Osteocyte (in vitro differentiated cells): ENCODE data around the gene MBD3. TPM values are rescaled to one million over a fixed set of nuclear protein-coding genes. Genes with fewer than 3 reads are reported as not detected.
"Not testable (repeated sequence)": the region's sequence is repeated elsewhere in the genome, so short reads cannot be mapped to it uniquely, and the experiment has no call there.

Source experiments
- DNase-seq: peaks from one replicate; pipeline ENCODE4 v3.0.0; 2021; ENCODE audit warnings: mixed read lengths; ENCODE audit not compliant: unreplicated experiment; ENCODE audit errors: extremely low spot score
- H3K27ac Mint-ChIP-seq: one replicate; pipeline ENCODE4 v1.8.0; 2021; ENCODE audit warnings: mild to moderate bottlenecking, mixed read lengths; ENCODE audit not compliant: unreplicated experiment
- H3K27me3 Mint-ChIP-seq: one replicate; pipeline ENCODE4 v1.8.0; 2021; ENCODE audit warnings: mixed read lengths; ENCODE audit not compliant: unreplicated experiment
- H3K36me3 Mint-ChIP-seq: one replicate; pipeline ENCODE4 v1.8.0; 2021; ENCODE audit warnings: mixed read lengths; ENCODE audit not compliant: unreplicated experiment
- H3K4me1 Mint-ChIP-seq: one replicate; pipeline ENCODE4 v1.8.0; 2021; ENCODE audit warnings: mixed read lengths; ENCODE audit not compliant: unreplicated experiment
- H3K4me3 Mint-ChIP-seq: one replicate; pipeline ENCODE4 v1.8.0; 2021; ENCODE audit warnings: mild to moderate bottlenecking, moderate library complexity, mixed read lengths; ENCODE audit not compliant: unreplicated experiment
- H3K9me3 Mint-ChIP-seq: one replicate; pipeline ENCODE4 v1.8.0; 2021; ENCODE audit warnings: mixed read lengths; ENCODE audit not compliant: unreplicated experiment
- total RNA-seq: library from RNA; stranded (reverse); gene quantifications from 2 replicates; pipeline ENCODE4 v1.2.1, GENCODE V29; 2021
- TF ChIP-seq, protein P1 (sequence below): fragments of 200-600 bp; sonication (generic); IDR thresholded peaks from 2 replicates; pipeline ENCODE4 v1.5.0; 2021; ENCODE audit warnings: antibody characterized with exemption, mild to moderate bottlenecking, moderate library complexity

Gene MBD3
- total RNA-seq, 1 donor from 2014 or later: 101 TPM

DNA sequence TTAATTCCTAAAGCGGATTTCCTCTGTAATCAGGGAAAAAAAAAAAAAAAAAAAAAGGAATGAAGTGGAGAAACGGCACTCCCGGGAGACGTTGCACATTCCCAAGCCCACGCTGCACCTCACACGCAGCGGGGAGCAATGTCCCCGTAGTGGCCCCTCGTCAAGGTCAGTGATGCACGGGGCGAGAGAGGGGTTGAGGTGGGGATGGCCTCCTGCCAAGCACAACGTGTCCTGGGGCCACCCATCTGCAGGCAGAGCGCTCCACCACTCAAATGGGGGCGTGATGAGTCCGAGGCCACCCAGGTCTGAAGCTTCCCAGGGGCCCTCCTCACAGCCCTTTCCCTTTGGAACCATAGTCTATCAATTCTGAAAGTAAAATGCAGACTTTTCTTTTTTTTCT, 53.7 kb downstream of the MBD3 start:
- H3K27ac Mint-ChIP-seq: no peak overlapping the region
- no peaks in the 10 kb centered on the region for H3K9me3 Mint-ChIP-seq
- TF ChIP-seq, protein P1, sequence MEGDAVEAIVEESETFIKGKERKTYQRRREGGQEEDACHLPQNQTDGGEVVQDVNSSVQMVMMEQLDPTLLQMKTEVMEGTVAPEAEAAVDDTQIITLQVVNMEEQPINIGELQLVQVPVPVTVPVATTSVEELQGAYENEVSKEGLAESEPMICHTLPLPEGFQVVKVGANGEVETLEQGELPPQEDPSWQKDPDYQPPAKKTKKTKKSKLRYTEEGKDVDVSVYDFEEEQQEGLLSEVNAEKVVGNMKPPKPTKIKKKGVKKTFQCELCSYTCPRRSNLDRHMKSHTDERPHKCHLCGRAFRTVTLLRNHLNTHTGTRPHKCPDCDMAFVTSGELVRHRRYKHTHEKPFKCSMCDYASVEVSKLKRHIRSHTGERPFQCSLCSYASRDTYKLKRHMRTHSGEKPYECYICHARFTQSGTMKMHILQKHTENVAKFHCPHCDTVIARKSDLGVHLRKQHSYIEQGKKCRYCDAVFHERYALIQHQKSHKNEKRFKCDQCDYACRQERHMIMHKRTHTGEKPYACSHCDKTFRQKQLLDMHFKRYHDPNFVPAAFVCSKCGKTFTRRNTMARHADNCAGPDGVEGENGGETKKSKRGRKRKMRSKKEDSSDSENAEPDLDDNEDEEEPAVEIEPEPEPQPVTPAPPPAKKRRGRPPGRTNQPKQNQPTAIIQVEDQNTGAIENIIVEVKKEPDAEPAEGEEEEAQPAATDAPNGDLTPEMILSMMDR: no peak
- H3K4me3 Mint-ChIP-seq: no peak overlapping the region
- H3K36me3 Mint-ChIP-seq: no peaks in the 10 kb centered on the region
- peaks cover 2% of the 10 kb centered on the region for H3K27me3 Mint-ChIP-seq
- DNase-seq: no peak
- no peaks in the 10 kb centered on the region for H3K4me1 Mint-ChIP-seq

DNA sequence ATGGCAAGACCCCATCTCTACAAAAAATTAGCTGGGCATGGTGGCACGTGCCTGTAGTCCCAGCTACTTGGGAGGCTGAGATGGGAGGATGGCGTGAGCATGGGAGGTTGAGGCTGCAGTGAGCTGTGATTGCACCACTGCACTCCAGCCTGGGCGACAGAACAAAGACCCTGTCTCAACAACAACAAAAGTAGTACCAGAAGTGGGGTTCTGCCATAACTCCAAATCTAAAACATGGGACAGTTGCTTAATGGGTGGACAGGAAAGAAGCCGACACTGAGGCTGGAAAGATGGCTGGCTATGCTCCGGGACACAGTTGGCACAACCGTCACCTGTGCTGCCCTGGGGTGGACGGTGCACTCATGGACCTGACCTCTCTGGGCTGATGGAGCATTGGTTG, 57.0 kb downstream of the MBD3 start:
- not testable (repeated sequence) for H3K36me3 Mint-ChIP-seq

DNA sequence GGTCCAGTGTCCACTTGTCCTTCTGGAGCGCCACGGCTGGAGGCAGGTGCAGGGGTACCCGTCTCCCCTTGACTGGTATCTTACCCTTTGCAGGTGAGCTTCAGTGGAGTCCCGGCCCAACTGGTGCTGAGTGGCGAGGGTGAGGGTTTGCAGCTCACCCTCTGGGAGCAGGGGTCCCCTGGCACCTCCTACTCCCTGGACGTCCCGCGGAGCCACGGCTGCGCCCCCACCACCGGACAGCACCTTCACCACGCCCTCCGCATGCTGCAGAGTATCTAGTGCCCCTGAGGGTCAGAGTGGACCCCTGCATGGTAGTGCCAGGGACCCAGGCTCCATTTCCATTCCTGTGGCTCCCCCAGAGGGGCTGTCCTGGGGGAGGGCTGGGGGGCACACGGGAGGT, 57.7 kb downstream of the MBD3 start:
- H3K27me3 Mint-ChIP-seq: peaks cover 3% of the 10 kb centered on the region

More for the DNA sequence above, 57.0 kb downstream of the MBD3 start:
- DNase-seq, H3K4me1 Mint-ChIP-seq, H3K27me3 Mint-ChIP-seq, H3K9me3 Mint-ChIP-seq, H3K4me3 Mint-ChIP-seq, H3K27ac Mint-ChIP-seq: not testable (repeated sequence)

DNA sequence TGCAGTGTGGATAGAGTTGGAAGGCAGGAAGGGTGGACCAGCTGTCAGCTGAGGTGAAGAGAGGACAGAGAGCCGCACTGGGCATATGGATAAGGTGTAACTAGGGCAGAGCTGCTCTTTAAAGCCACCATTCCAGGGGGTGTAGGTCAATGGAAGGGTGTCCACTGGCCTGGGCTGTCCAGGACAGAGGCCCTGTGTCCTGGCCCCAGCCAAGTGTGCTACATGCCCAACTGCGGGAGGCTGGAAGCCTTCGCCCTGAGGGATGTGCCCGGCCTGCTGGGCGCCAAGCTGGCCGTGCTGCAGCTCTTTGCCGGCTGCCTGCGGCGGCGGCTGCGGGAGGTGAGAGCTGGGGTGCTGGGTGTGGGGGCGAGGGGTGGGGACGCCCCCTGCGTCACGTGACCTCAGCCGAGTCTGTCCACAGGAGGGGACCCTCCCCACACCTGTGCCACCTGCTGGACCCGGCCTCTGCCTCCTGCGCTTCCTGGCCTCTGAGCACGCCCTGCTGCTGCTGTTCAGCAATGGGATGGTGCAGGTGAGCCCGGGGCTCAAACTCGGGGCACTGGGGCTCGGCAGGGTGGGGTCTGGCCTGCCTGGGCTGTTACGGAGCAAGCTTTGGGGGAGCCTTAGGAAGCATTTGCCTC, 59.0 kb downstream of the MBD3 start:
- Mint-ChIP-seq H3K4me1 (no peaks in the 10 kb centered on the region), H3K27ac (no peak overlapping the region), H3K4me3 (no peak overlapping the region), H3K27me3 (peaks cover 4% of the 10 kb centered on the region), H3K9me3 (no peaks in the 10 kb centered on the region), H3K36me3 (no peaks in the 10 kb centered on the region)
- TF ChIP-seq, protein P1: no peak
- DNase-seq: no peak

More for the DNA sequence above, 57.7 kb downstream of the MBD3 start:
- Mint-ChIP-seq H3K9me3 (no peaks in the 10 kb centered on the region), H3K4me1 (no peaks in the 10 kb centered on the region), H3K27ac (no peak overlapping the region), H3K36me3 (no peaks in the 10 kb centered on the region), H3K4me3 (no peak overlapping the region)
- TF ChIP-seq, protein P1: no peak
- DNase-seq: no peak

DNA sequence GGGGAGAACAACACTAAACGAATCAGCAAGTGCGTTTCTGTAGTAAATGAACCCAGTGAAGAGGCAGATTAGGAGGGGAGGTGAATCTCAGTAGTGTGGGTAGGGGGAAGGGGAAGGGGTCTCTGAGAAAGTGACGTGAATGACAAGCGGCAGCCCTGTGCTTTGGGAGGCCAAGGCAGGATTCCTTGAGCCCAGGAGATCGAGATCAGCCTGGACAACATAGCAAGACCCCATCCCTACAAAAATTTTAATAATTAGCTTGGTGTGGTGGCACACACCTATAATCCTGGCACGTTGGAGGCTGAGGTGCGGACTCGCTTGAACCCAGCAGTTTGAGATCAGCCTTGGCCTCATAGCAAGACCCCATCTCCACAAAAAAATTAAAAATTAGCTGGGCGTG, 60.7 kb downstream of the MBD3 start:
- DNase-seq: no peak
- no peak overlapping the region for H3K4me3 Mint-ChIP-seq
- TF ChIP-seq, protein P1: no peak
- H3K9me3 Mint-ChIP-seq: no peaks in the 10 kb centered on the region
- no peaks in the 10 kb centered on the region for H3K4me1 Mint-ChIP-seq
- no peak overlapping the region for H3K27ac Mint-ChIP-seq
- peaks cover 4% of the 10 kb centered on the region for H3K27me3 Mint-ChIP-seq
- no peaks in the 10 kb centered on the region for H3K36me3 Mint-ChIP-seq
